SW 1271 (cell line): ENCODE results near the gene TMEM184B.

ENCODE experiments used
- DNase-seq, 2 experiments: peaks; one replicate each; lab custom pipeline; 2025; lab: John Stamatoyannopoulos, UW

Gene TMEM184B

DNA sequence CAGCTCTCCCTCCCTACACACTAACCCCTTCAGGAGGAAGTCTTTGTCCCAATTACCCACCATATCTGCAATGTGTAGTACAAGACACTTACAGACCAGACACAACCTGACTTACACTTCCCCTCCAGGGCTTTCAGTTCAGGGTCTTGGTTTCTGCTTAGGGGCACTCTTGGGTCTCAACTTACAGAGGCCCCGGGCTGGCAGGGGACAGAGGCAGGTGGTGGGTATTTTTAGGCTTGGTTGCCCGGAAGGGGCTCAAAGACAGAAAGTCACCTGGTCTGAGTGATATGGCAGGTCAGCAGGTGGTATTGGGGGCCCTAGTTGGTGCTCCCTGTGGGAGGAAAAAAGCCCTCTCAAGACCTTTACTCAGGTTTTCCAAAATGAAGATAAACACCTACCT is 3.4 kb upstream of the TMEM184B start:
- no peak for DNase-seq

- no peak for DNase-seq
These were observed 471 bp upstream of the TMEM184B start for GRCh38 chr22:38273135-38273826.

- DNase-seq: no peak
These were observed 860 bp downstream of the TMEM184B start for GRCh38 chr22:38271927-38272372.

- DNase-seq: no peak
These were observed 1.7 kb downstream of the TMEM184B start for GRCh38 chr22:38271101-38271500.

- no peak for DNase-seq
These were observed 2.5 kb downstream of the TMEM184B start for GRCh38 chr22:38270091-38270992.

DNA sequence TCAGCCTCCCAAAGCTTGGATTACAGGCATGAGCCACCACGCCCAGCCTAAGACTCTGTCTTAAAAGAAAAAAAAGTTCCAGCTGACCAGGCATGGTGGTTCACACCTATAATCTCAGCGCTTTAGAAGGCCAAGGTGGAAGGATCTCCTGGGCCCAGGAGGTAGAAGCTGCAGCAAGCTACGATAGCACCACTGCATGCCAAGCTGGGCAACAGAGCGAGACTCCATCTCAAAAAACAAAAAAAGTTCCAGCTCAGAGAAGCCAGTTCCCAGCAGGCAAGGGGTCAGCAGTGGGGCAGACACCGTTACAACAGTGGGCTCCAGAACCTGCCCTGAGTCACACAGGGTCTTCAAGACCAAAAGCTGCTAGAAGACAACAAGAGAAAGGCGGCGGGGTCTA is 3.3 kb downstream of the TMEM184B start:
- no peak for DNase-seq

GRCh38 chr22:38267086-38267485 is 5.7 kb downstream of the TMEM184B start:
- DNase-seq: no peak

GRCh38 chr22:38266120-38266519 is 6.7 kb downstream of the TMEM184B start:
- DNase-seq: no peak

GRCh38 chr22:38264322-38264843 is 8.4 kb downstream of the TMEM184B start:
- DNase-seq: no peak

DNA sequence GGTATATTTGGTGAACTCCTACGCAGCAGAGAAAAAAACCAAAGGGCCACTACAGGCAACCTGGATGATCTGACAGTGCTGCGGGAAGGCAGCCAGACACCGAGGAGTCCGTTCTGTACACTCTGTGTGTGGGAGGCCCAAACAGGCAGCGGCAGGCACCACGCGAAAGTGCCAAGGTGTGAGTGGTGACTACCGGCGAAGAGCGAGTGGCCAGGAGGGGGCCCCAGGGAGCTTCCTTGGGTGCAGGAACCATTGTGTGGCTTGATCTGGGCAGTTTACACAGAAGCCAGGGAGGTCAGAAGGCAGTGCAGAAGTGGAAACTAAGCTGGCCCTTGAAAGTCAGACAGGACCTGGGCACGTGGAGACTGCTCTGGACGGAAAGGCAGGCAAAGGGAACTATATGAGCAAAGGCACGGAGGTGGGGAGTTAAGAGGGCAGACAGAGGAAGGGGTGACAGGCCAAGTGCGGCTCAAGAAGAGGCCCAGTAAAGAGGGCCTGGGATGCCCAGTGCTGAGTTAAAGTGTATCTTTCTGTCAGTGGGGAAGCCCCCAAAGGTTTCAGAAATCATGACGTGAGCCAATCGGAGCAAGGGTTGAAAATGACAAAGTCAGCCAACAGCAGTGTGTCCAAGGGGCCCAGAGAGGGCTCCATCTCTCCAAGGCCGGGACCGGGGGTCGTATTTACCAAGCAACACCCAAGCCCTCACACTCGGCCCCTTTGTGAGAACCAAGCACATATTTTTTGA is 10.6 kb downstream of the TMEM184B start:
- no peak for DNase-seq

DNA sequence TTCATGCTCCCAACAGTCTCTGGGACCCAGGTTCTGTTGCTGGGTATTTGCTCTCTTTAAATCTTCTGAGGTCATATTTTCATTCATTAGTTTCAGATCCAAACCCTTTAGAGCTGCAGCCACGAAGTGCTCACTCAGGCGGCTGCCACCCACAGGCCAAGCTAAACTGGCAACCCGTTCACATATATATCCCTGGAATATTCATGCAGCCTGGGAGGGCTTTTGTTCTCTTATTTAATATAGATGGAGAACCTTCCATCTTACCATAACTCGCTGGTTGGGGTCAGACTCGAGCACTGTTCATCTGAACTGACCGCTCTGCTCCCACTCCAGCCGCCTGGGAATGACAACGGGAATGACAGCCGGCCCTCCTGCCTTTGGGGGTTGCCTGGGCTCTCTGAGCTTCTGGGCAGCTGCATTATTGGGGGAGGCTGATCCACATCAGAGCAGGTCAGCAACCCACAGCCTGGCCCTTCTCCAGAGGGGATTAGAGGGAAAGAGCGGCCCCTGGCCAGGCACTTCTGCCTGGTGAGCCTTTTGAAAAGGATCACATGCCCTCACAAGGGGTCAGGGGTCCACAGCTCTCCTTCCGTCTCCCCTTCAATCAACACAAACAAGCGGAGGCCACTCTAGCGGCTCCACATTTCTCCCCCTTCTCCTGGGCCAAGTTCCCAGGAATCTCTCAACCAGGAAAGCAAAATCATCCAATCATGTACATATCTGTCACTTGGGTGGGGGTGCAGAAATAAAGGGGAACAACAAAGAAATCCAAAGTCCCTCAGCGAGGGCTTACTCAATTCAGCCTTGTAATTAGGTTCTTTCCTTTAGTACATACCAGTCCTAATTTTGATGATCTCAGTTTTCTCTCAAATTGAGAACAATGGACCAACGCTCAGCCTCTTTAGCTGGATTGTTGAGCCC is 11.8 kb downstream of the TMEM184B start:
- no peak for DNase-seq

DNA sequence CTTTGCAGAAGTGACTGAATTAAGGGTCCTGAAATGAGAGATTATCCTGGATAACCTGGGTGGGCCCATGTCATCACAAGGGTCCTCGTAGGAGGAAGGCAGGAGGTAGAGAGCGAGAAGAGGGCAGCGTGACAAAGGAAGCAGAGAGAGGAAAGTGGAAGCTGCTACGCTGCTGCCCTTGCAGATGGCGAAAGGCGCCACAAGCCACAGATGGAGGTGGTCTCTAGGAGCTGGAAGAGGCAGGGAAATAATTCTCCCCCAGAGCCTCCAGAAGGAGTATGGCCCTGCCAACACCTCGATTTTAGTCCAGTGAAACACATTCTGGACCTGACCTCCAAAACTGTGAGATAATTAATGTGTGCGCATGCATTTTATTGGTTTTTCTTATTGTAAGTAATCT is 13.4 kb downstream of the TMEM184B start:
- no peak for DNase-seq

- DNase-seq: no peak
These were observed 13.9 kb downstream of the TMEM184B start for GRCh38 chr22:38258895-38259294.

GRCh38 chr22:38257650-38258250 is 15.1 kb downstream of the TMEM184B start:
- no peak for DNase-seq

- no peak for DNase-seq
These were observed 15.6 kb downstream of the TMEM184B start for GRCh38 chr22:38257181-38257580.

- DNase-seq: no peak
These were observed 17.1 kb downstream of the TMEM184B start for GRCh38 chr22:38255697-38256096.

GRCh38 chr22:38251341-38251692 is 21.5 kb downstream of the TMEM184B start:
- no peak for DNase-seq

GRCh38 chr22:38250643-38251340 is 22.0 kb downstream of the TMEM184B start:
- no peak for DNase-seq

- DNase-seq: no peak
These were observed 22.8 kb downstream of the TMEM184B start for GRCh38 chr22:38249803-38250642.
